GM19452 (cell line): ENCODE results near the gene NDUFB6.
"Not testable (repeated sequence)": the region's sequence is repeated elsewhere in the genome, so short reads cannot be mapped to it uniquely, and the experiment has no call there.

ENCODE experiments used
- ATAC-seq: cut with Tn5 transposase; IDR thresholded peaks from one replicate; pipeline ENCODE4 v1.9.1; 2021; ENCODE audit not compliant: unreplicated experiment

Gene NDUFB6

DNA sequence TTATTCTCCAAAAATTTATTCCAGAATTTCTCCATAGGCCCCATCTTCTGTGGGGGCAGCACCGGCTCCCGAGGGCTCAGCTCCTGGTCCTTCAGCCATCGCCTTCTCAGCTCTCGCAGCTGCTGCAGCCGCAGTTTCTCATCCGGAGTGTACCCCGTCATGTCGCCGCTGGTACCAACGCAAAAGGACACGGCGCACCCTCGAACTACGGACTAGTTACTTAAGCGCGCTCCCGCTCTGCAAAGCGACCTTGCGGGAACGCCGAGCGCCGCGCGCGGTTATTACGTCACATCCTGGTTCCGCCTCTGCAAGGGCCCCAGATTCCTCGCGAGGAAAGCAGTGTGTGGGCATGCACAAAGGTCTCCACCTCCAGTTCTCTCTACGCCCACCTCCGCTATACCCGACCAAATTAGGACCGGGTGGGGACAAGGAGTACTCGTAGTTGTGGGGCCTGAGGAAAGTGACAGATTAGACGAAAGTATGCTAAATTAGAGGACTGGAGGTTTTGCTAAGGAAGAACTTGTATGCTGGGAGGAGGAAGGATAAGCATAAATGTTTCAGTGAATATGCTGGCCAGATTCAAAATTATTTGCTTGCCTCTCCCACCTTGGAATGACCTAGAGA, at the start of gene NDUFB6:
NDUFB6 (minus strand) TSS at position 260 of the 624 bp plus-strand sequence; CDS start at position 161, 99 bp downstream.
- peak; percentile 84 for ATAC-seq

- no peak for ATAC-seq
Observed at GRCh38 chr9:32618261-32618660, 45.3 kb upstream of the NDUFB6 start.

- no peak for ATAC-seq
Observed at GRCh38 chr9:32606811-32607210, 33.9 kb upstream of the NDUFB6 start.

- peak; percentile 75 for ATAC-seq
Observed at GRCh38 chr9:32603914-32604852, 31.2 kb upstream of the NDUFB6 start.

- not testable (repeated sequence) for ATAC-seq
Observed at GRCh38 chr9:32599021-32599420, 26.1 kb upstream of the NDUFB6 start.

- ATAC-seq = no peak
Observed at GRCh38 chr9:32596936-32597335, 24.0 kb upstream of the NDUFB6 start.

DNA sequence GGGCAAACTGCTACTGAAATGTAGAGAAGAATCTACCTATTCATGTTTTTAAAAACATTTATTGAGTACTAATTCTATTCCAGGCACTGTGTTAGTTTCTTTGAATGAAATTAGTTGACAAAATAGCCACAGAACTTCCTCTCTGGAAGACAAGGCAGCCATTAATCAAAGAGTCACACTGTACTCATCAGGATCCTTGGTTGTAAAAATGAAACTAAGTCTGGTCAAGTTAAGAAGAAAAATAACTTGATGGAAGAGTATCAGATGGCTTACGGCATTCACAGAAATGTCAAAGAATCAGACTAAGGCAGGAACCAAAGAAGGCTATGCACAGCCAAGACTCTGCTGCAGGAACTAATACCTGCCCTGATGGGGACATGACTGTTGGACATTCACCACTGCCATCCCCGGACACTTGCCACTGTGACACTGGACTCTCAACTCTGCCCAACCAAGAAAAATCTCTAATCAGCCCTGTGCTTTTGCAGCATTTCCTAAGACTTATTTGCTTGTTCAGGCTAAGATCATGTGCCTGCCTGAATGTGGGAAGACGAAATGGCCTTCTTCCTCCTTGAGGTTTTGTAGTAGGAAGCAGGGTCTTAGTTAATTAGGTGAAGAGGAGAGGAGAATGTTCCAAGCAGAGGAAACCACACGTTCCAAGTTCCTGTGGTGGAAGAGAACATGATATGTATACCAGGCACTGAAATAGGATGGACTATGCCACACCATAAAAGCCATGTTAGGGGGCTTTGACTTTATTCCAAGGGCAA, 23.3 kb upstream of the NDUFB6 start:
- ATAC-seq = no peak

GRCh38 chr9:32590898-32591297, 17.9 kb upstream of the NDUFB6 start:
- ATAC-seq = no peak

GRCh38 chr9:32590476-32590875, 17.5 kb upstream of the NDUFB6 start:
- ATAC-seq = no peak

DNA sequence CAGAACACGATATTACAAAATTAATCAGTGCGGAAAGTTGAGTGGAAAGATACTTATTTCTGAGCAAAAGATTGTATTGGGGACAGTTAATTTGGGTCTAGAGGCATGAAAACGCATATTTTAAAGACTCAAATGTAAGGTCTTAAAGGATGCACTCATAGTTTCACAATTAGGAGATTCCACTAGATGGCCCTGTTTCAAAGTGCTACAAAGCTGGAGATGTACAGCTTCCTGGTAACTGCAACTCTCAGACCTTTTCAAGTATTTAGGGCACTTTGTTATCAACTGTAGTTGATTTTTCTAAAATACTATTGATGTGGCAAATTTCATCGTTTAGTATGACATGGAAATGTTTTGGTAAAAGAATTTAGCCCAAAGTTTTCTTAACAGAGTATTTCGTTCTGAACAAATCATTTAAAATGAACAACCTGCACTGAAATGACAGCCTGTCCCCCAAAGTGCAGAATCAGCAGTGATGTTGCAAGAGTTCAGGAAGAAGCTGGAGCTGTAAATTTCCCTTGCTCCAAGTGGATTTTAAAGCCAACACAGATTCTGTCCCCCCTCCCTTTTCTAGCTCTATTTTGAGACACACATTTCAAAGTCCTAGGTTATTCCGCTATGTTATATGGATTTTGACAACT, 16.2 kb upstream of the NDUFB6 start:
- no peak for ATAC-seq

GRCh38 chr9:32587901-32588300, 14.9 kb upstream of the NDUFB6 start:
- no peak for ATAC-seq

DNA sequence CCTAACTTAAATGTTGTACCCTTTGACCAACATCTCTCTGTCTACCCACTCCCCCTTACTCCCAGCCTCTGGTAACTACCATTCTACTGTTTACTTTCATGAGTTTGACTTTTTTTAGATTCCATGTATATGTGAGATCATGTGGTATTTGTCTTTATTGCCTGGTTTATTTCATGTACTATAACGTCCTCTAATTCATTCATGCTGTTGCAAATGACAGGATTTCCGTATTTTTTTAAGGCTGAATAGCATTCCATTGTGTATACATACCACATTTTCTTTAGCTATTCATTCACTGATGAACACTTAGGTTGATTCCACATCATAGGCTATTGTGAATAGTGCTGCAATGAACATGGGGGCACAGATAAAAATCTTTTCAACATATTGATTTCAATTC, 11.8 kb upstream of the NDUFB6 start:
- no peak for ATAC-seq

GRCh38 chr9:32581512-32582143, 8.7 kb upstream of the NDUFB6 start:
- ATAC-seq = no peak

DNA sequence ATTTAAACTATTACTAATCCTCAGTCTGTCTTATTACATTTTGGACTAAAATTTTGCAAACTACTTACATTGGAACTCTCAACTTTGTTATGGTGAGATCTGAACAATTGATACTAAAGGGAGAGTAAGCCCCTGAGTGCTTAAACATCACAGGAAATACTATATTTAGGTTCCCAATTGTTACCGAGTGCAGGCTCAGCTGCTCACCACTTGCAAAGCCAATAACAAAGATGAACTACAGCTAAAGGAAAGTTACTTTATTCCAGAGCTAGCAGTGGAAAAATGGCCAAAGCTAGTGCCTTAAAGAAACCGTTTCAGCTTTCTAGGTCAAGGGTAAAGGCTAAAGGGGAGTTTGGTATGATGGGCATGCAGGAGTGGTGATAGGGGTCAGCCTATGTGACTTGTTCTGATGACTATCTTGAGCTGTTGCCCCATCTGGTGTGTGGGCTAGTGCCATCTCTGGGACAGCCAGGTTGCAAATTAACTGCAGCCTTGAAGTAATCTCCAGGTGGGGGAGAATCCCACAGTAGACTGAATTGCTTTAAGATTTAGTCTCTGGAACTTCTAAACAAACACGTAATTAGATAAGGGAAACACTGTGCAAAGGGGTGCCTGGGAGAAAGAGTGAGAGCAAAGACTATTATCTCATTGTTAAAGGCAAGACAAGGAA, 7.8 kb upstream of the NDUFB6 start:
- ATAC-seq = no peak

DNA sequence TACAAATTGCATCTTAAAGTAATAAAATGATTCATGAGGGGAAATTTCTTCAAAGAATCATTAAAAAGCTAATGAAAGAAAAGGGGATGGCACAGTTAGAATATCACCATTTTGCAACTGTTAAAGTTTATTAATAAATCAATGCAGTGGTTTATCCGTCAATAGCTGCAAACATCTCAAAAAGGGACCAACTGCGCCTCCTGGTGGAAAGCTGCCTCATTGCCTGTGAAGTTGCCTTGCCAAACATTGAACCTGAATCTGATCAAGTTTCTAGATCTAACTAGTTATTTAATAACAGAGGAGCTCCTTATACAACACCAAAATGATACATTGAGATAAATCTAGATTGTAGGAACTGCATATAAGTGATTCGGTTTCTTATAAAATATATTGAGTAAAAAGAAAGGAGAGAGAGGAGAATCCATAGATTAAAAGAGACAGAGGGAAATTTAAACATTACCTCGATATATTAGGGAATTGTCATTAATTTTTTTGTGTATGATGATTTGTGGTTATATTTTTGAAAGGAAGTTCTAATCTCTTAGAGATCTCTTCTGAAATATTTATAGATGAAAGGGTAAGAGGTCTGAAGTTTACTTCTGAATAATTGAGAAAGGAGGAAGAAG, 6.9 kb upstream of the NDUFB6 start:
- peak; percentile 59 for ATAC-seq

DNA sequence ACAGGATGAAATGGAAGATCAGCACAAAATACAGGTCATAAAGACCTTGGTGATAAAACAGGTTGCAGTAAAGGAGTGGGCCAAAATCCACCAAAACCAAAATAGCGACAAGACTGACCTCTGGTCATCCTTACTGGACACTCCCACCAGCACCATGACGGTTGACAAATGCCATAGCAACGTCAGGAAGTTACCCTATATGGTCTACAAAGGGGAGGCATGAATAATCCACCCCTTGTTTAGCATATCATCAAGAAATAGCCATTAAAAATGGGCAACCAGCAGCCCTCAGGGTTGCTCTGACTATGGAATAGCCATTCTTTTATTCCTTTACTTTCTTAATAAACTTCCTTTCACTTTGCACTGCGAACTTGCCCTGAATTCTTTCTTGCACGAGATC, 6.0 kb upstream of the NDUFB6 start:
- no peak for ATAC-seq

DNA sequence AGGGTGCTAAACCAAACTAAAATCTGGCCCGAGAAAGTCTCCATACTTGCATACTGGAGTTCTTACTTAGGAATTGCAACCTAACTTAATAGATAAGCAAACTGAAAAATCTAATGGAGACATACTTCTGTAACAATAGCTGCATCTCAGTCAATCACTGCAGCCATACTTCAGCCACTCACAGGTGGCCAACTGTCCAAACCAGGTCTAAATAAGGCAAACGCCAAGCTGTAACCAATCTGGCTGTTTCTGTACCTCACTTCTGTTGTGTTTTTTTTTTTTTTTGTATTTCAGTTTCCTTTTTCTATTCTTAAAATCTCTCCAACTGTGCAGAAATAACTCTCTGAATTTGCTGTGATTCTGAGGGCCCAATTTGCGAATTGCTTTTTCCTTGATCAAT, 4.4 kb upstream of the NDUFB6 start:
- no peak for ATAC-seq

DNA sequence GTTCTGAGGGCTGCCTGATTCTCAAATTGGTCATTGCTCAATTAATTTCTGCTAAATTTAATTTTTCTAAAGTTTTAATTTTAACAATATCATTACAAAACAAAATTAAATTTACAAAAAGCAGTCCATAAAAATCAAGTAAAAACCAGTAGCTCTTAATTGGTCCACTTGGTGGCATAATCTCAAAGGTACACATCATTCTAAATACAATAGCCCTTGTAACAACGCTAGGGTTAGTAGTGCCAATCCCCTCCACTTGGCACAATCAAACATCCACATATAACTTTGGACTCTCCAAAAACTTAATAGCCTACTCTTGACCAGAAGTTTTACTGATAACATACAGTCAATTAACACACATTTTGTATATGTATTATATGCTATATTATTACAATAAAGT, 1.9 kb upstream of the NDUFB6 start:
- ATAC-seq = no peak

GRCh38 chr9:32573821-32574220, 862 bp upstream of the NDUFB6 start:
- ATAC-seq = no peak
